GM23248 (cell line): ENCODE measurements around the gene CETP. TPM values are rescaled to one million over a fixed set of nuclear protein-coding genes. Genes with fewer than 3 reads are reported as not detected.

ENCODE experiments used
- DNase-seq: peaks from one replicate; pipeline ENCODE4 v3.0.0-alpha.2; 2015
- H2AFZ ChIP-seq: fragments of 200-600 bp; sonication (generic); 2 replicates; pipeline ENCODE4 v1.6.1; 2016; ENCODE audit warnings: antibody characterized with exemption
- H3F3A ChIP-seq: fragments of 200-600 bp; sonication (generic); 2 replicates; pipeline ENCODE4 v1.6.1; 2016; ENCODE audit warnings: mild to moderate bottlenecking, antibody characterized with exemption, mixed run types; ENCODE audit not compliant: insufficient read depth
- H3K27ac ChIP-seq: fragments of 200-600 bp; sonication (generic); 2 replicates; pipeline ENCODE4 v1.5.1; 2016; ENCODE audit warnings: mild to moderate bottlenecking
- H3K27me3 ChIP-seq: fragments of 200-600 bp; sonication (generic); replicated peaks from 2 replicates; pipeline ENCODE4 v1.6.1; 2016; ENCODE audit warnings: mild to moderate bottlenecking; ENCODE audit not compliant: insufficient read depth
- H3K36me3 ChIP-seq: fragments of 200-600 bp; sonication (generic); 2 replicates; pipeline ENCODE4 v1.6.1; 2016; ENCODE audit warnings: low read depth, mild to moderate bottlenecking
- H3K4me1 ChIP-seq: fragments of 200-600 bp; sonication (generic); 2 replicates; pipeline ENCODE4 v1.6.1; 2016; ENCODE audit warnings: mild to moderate bottlenecking; ENCODE audit not compliant: insufficient read depth
- H3K4me2 ChIP-seq: fragments of 200-600 bp; sonication (generic); one replicate; pipeline ENCODE4 v1.6.1; 2016; ENCODE audit warnings: mild to moderate bottlenecking; ENCODE audit not compliant: unreplicated experiment
- H3K4me3 ChIP-seq: fragments of 200-600 bp; sonication (generic); 2 replicates; pipeline ENCODE4 v1.5.1; 2016; ENCODE audit warnings: mild to moderate bottlenecking
- H3K79me2 ChIP-seq: fragments of 200-600 bp; sonication (generic); 2 replicates; pipeline ENCODE4 v1.6.1; 2016; ENCODE audit warnings: mild to moderate bottlenecking; ENCODE audit not compliant: insufficient read depth
- H3K9ac ChIP-seq: fragments of 200-600 bp; sonication (generic); 2 replicates; pipeline ENCODE4 v1.6.1; 2016; ENCODE audit warnings: mild to moderate bottlenecking
- H3K9me2 ChIP-seq: fragments of 200-600 bp; sonication (generic); 2 replicates; pipeline ENCODE4 v1.6.1; 2016; ENCODE audit warnings: mixed run types, mild to moderate bottlenecking, moderate library complexity; ENCODE audit not compliant: insufficient read depth
- H3K9me3 ChIP-seq: fragments of 200-600 bp; sonication (generic); one replicate; pipeline ENCODE4 v1.6.1; 2017; ENCODE audit warnings: low read depth
- H4K20me1 ChIP-seq: fragments of 200-600 bp; sonication (generic); 2 replicates; pipeline ENCODE4 v1.6.0; 2016; ENCODE audit not compliant: insufficient read depth
- EZH2 ChIP-seq: fragments of 200-600 bp; sonication (generic); IDR thresholded peaks from 2 replicates; pipeline ENCODE4 v1.6.1; 2018; ENCODE audit warnings: antibody characterized with exemption, mild to moderate bottlenecking; ENCODE audit not compliant: insufficient read depth, poor library complexity, severe bottlenecking
- EZH2phosphoT487 ChIP-seq: fragments of 200-600 bp; sonication (generic); IDR thresholded peaks from 2 replicates; pipeline ENCODE4 v1.6.1; 2018; ENCODE audit warnings: antibody characterized with exemption, moderate library complexity, mild to moderate bottlenecking, low read depth; ENCODE audit not compliant: insufficient read depth
- WGBS, 2 experiments: methylation state at CpG; one replicate each; pipeline ENCODE4 v1.1.6; 2015 to 2017; ENCODE audit warnings: low lambda C conversion rate in 2 of 2, low coverage in 1 of 2; ENCODE audit errors: missing lambda C conversion rate in 2 of 2; 5-methylcytosine and 5-hydroxymethylcytosine counted together
- in situ Hi-C: fragments of 300-500 bp; cut with MboI; formaldehyde crosslinking; loops from 2 replicates; pipeline ENCODE4 v1.15.0; 2020
- polyA plus RNA-seq: library from polyadenylated mRNA; unstranded; fragments of >200 nt; fragmentation: Nextera tagmentation; extraction: Ambion mirVana; gene quantifications from 2 replicates; pipeline ENCODE4 v1.2.1, GENCODE V29; 2016
- total RNA-seq: library from RNA; depleted of rRNA; stranded (reverse); fragments of >200 nt; shearing (Covaris generic); gene quantifications from 2 replicates; pipeline ENCODE4 v1.2.3, GENCODE V29; 2014

Gene CETP
- total and polyA plus RNA-seq, 2 experiments from 2014 or later = not detected

DNA sequence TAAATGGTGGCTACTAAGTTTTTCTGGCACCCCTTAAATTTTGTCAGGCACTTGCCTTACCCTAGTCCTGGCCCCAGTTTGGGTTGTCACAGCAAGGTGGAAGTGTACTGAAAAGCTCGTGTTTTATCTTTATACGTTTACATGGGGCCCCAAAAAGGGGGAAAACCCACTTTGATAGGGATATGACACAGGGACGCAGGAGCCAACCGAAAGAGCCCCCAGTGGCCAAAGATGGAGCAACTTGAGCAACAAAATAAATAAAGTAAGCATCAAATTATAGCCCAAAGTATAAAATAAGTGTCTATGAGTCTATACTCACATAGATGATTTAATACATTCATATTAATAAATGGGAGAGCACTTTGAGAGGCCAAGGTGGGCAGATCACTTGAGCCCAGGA, 5.0 kb upstream of the CETP start:
- H3K27ac ChIP-seq = no peak overlapping the region
- no peaks in the 10 kb centered on the region for H3K4me1 ChIP-seq

DNA sequence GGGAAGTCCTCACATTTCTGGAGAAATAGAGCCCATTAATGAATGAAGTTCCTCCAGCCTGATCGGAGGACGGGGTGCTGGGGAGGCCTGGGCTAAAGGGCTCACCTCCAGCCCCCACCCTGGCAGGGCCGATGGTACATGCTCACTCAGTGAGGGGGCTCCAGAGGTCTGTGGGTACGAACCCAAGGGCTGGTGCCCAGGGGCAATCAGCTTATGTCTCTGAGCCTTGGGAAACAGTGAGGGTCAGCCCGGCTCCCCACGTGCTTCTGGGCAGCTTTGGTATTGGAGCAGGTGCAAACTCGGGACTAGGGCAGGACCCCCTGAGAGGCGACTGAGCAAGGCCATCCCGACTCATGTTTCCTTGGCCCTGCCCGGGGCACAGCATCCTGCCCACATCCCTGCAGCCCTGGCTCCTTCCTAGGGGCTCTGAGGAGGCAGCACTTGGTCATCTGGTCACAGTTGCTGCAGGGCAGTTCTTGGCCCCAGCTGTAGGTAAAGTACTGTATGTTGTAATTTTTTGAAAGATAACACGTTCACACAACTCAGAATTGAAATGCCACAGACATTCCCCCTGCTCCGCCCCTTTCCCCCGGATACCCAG, 969 bp upstream of the CETP start:
- H4K20me1 ChIP-seq = no peaks in the 10 kb centered on the region
- DNase-seq = no peak

More for the DNA sequence above, 5.0 kb upstream of the CETP start:
- H3K9me3 ChIP-seq = no peaks in the 10 kb centered on the region
- no peaks in the 10 kb centered on the region for H4K20me1 ChIP-seq
- H3F3A ChIP-seq = no peaks in the 10 kb centered on the region
- 62 to 72% methylated on average over 4 of the region's 4 CpGs for WGBS, 2 experiments
- H3K9ac ChIP-seq = no peak overlapping the region
- no peaks in the 10 kb centered on the region for H3K36me3 ChIP-seq
- no peak overlapping the region for H2AFZ ChIP-seq
- H3K79me2 ChIP-seq = no peaks in the 10 kb centered on the region
- H3K9me2 ChIP-seq = no peaks in the 10 kb centered on the region
- no peak for DNase-seq
- no peak overlapping the region for H3K4me3 ChIP-seq
- TF ChIP-seq EZH2 = no peak
- TF ChIP-seq EZH2phosphoT487 = no peak
- no peaks in the 10 kb centered on the region for H3K27me3 ChIP-seq
- H3K4me2 ChIP-seq = no peak overlapping the region
- in situ Hi-C loops = loop anchor here (10.0 kb wide), 2 partner anchors 58 to 92 kb away; partner anchors contain the start of gene SLC12A3

DNA sequence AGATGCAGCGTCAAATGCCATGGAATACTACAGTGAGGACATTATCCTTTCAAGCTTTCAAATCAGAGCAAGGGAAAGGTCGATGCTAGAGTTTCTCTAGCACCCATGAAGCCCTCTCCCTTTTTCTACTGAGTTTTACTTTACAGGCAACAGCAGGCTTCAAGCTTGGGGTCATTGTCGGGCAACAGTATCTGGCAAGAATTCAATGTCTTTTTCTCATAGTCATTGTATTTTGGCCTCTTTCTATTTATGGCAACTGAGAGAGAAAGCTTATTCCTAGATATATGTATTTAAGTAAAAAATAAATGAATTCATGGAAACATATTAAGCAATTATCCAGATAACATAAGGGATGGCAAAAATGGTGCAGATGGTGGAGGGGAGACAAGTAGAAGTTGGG, 364 bp upstream of the CETP start:
- Histone ChIP-seq H3K4me3 (no peak overlapping the region), H3F3A (peaks cover 13% of the 10 kb centered on the region), H4K20me1 (no peaks in the 10 kb centered on the region), H2AFZ (no peak overlapping the region), H3K9me2 (no peaks in the 10 kb centered on the region), H3K36me3 (no peaks in the 10 kb centered on the region), H3K4me2 (no peak overlapping the region), H3K27ac (no peak overlapping the region), H3K9ac (no peak overlapping the region), H3K9me3 (no peaks in the 10 kb centered on the region), H3K27me3 (no peaks in the 10 kb centered on the region), H3K79me2 (no peaks in the 10 kb centered on the region), H3K4me1 (peaks cover 17% of the 10 kb centered on the region)
- in situ Hi-C loops = no loop called here
- DNase-seq = no peak
- TF ChIP-seq EZH2 (no peak), EZH2phosphoT487 (no peak)
- WGBS, 2 experiments = 78 to 82% methylated on average over 3 of the region's 3 CpGs

More for the DNA sequence above, 969 bp upstream of the CETP start:
- Histone ChIP-seq H3K27ac (no peak overlapping the region), H3K9ac (no peak overlapping the region), H3K36me3 (no peaks in the 10 kb centered on the region), H3F3A (peaks cover 10% of the 10 kb centered on the region), H3K9me3 (no peaks in the 10 kb centered on the region), H3K9me2 (no peaks in the 10 kb centered on the region), H3K27me3 (no peaks in the 10 kb centered on the region), H3K79me2 (no peaks in the 10 kb centered on the region), H3K4me1 (peaks cover 11% of the 10 kb centered on the region), H3K4me3 (no peak overlapping the region), H3K4me2 (no peak overlapping the region), H2AFZ (no peak overlapping the region)
- TF ChIP-seq EZH2 = no peak
- no peak for TF ChIP-seq EZH2phosphoT487
- WGBS, 2 experiments = 82 to 83% methylated on average over 13 of the region's 13 CpGs
- in situ Hi-C loops = no loop called here

DNA sequence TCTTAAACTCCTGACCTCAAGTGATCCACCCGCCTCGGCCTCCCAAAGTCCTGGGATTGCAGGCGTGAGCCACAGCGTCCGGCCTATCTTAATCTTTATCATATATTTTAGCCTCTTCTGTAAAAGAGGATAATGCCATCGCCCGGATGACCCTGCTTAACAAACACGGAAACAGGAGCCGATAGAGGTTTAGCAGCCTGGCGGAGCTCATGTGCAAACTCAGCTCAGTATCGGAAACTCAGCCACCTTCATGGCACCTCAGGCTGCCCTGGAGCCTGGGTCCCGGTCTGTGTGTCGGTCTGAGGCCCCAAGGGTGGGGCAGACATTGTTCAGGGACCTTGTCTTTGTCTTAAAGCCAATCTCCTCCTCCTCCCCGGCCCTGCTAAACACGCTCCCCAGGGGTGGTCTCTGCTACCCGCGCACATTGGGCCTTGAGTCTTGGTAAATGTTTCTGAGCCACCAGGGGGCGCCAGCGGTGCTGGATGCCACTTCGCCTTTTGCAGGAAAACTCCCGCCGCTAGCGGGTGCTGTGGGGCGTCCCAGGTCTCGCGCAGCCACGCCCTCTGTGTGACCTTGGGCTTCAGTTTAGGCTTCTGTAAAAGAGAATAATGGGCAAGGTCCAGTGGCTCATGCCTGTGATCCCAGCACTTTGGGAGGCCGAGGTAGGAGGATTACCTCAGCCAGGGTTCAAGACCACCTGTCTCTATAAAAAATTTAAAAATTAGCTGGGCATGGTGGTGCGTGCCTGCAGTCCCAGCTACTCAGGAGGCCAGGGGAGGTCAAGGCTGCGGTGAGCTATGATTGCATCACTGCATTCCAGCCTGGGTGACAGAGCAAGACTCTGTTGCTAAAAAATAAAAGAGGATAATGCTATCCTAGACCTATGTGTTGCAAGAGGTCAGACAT, 2.7 kb downstream of the CETP start:
- H2AFZ ChIP-seq = no peak overlapping the region
- peak; percentile 82 for DNase-seq
- in situ Hi-C loops = no loop called here
- H3K9ac ChIP-seq = no peak overlapping the region
- H3K4me3 ChIP-seq = no peak overlapping the region
- H3K4me2 ChIP-seq = no peak overlapping the region
- H3K79me2 ChIP-seq = no peaks in the 10 kb centered on the region
- 47 to 50% methylated on average over 29 to 30 of the region's 30 CpGs for WGBS, 2 experiments
- no peaks in the 10 kb centered on the region for H3K9me2 ChIP-seq
- H4K20me1 ChIP-seq = no peaks in the 10 kb centered on the region
- peaks cover 13% of the 10 kb centered on the region for H3F3A ChIP-seq
- no peaks in the 10 kb centered on the region for H3K9me3 ChIP-seq
- H3K27me3 ChIP-seq = no peaks in the 10 kb centered on the region
- TF ChIP-seq EZH2 (no peak), EZH2phosphoT487 (0 out of 2 replicates have a peak, but pooled peaks have one; percentile 67)
- peak overlapping the region; percentile 76 for H3K27ac ChIP-seq
- H3K4me1 ChIP-seq = peaks cover 17% of the 10 kb centered on the region
- no peaks in the 10 kb centered on the region for H3K36me3 ChIP-seq
